Fibroblast of pulmonary artery (primary cell): Measurements from ENCODE around the gene CYB561.
A peak's percentile ranks its signal among the peaks of the same experiment; 100 is the strongest.

Source experiments
- DNase-seq: peaks from one replicate; pipeline ENCODE4 v3.0.0-alpha.2; 2010; ENCODE audit warnings: low read depth
- H3K4me3 ChIP-seq: replicated peaks from 2 replicates; pipeline ENCODE4 v1.5.1; 2011; ENCODE audit warnings: low read depth, mild to moderate bottlenecking, control low read depth, low read length, moderate library complexity
- CTCF ChIP-seq: IDR thresholded peaks from 2 replicates; pipeline ENCODE4 v1.5.1; 2011; ENCODE audit warnings: mild to moderate bottlenecking, control low read depth, low read length, inconsistent platforms; ENCODE audit errors: missing control alignments

The CYB561 gene

GRCh38 chr17:63426917-63427308 is 19.2 kb downstream of the CYB561 start:
- TF ChIP-seq CTCF: no peak
- no peak overlapping the region for H3K4me3 ChIP-seq
- DNase-seq: no peak

GRCh38 chr17:63426041-63426916 is 19.8 kb downstream of the CYB561 start:
- no peak for TF ChIP-seq CTCF
- no peak overlapping the region for H3K4me3 ChIP-seq

GRCh38 chr17:63425483-63425882 is 20.6 kb downstream of the CYB561 start:
- TF ChIP-seq CTCF: peak; percentile 95
- no peak overlapping the region for H3K4me3 ChIP-seq
- DNase-seq: peak; percentile 92

More at GRCh38 chr17:63426041-63426916, 19.8 kb downstream of the CYB561 start:
- DNase-seq: no peak

- no peak for DNase-seq
- TF ChIP-seq CTCF: no peak
- H3K4me3 ChIP-seq: no peak overlapping the region
Observed at GRCh38 chr17:63423963-63424362, 22.1 kb downstream of the CYB561 start.

GRCh38 chr17:63423251-63423950 is 22.7 kb downstream of the CYB561 start:
- no peak for DNase-seq
- no peak for TF ChIP-seq CTCF
- H3K4me3 ChIP-seq: no peak overlapping the region

GRCh38 chr17:63421681-63422645 is 24.1 kb downstream of the CYB561 start:
- no peak for DNase-seq
- H3K4me3 ChIP-seq: no peak overlapping the region
- TF ChIP-seq CTCF: no peak
